HepG2 (cell line): ENCODE data around the gene NMRAL1. TPM values are rescaled to one million over a fixed set of nuclear protein-coding genes. Genes with fewer than 3 reads are reported as not detected.

Experiments
- ATF7-NPFF ChIP-seq: sonication (generic); formaldehyde crosslinking; IDR thresholded peaks from 2 replicates; pipeline ENCODE4 v1.8.1; 2023; ENCODE audit warnings: mild to moderate bottlenecking, low read depth, missing genetic modification reagents, moderate library complexity
- CEBPG ChIP-seq: IDR thresholded peaks from 2 replicates; pipeline ENCODE4 v1.6.1; 2016
- GATAD2A ChIP-seq: IDR thresholded peaks from 2 replicates; pipeline ENCODE4 v1.6.1; 2016
- HOXA7 ChIP-seq: sonication (generic); formaldehyde crosslinking; IDR thresholded peaks from 2 replicates; pipeline ENCODE4 v1.8.1; 2022; ENCODE audit warnings: mild to moderate bottlenecking, missing genetic modification reagents, moderate library complexity
- IKZF4 ChIP-seq: sonication (generic); formaldehyde crosslinking; IDR thresholded peaks from 2 replicates; pipeline ENCODE4 v1.5.1; 2020; ENCODE audit warnings: borderline replicate concordance, mild to moderate bottlenecking, low read depth, missing genetic modification reagents; ENCODE audit errors: not compliant biosample characterization
- KAT2B ChIP-seq: fragments of 150-350 bp; IDR thresholded peaks from 2 replicates; pipeline ENCODE4 v1.6.1; 2014; ENCODE audit warnings: low read depth, low read length, borderline replicate concordance
- MAF1 ChIP-seq: sonication (generic); formaldehyde crosslinking; IDR thresholded peaks from 2 replicates; pipeline ENCODE4 v1.5.0; 2020; ENCODE audit warnings: missing genetic modification reagents, borderline replicate concordance
- MBD4 ChIP-seq: IDR thresholded peaks from 2 replicates; pipeline ENCODE4 v1.6.1; 2012; ENCODE audit warnings: low read length, inconsistent platforms, borderline replicate concordance
- NFRKB ChIP-seq: fragments of 450-650 bp; IDR thresholded peaks from 2 replicates; pipeline ENCODE4 v1.6.1; 2017
- ZFP41 ChIP-seq: sonication (generic); formaldehyde crosslinking; IDR thresholded peaks from 2 replicates; pipeline ENCODE4 v1.4.0; 2020; ENCODE audit warnings: mild to moderate bottlenecking, missing genetic modification reagents, borderline replicate concordance
- ZNF138 ChIP-seq: sonication (generic); formaldehyde crosslinking; IDR thresholded peaks from 2 replicates; pipeline ENCODE4 v1.5.0; 2020; ENCODE audit warnings: mild to moderate bottlenecking, low read depth, missing genetic modification reagents
- ZNF501 ChIP-seq: sonication (generic); formaldehyde crosslinking; IDR thresholded peaks from 2 replicates; pipeline ENCODE4 v1.5.1; 2020; ENCODE audit warnings: mild to moderate bottlenecking, moderate library complexity, missing genetic modification reagents
- ZNF567 ChIP-seq: sonication (generic); formaldehyde crosslinking; IDR thresholded peaks from 2 replicates; pipeline ENCODE4 v1.8.1; 2023; ENCODE audit warnings: mild to moderate bottlenecking, missing genetic modification reagents, borderline replicate concordance
- ZNF75D ChIP-seq: sonication (generic); formaldehyde crosslinking; IDR thresholded peaks from 2 replicates; pipeline ENCODE4 v1.8.1; 2023; ENCODE audit warnings: missing genetic modification reagents, mild to moderate bottlenecking, borderline replicate concordance
- ZNF816 ChIP-seq: sonication (generic); formaldehyde crosslinking; IDR thresholded peaks from 2 replicates; pipeline ENCODE4 v1.8.0; 2022; ENCODE audit warnings: missing genetic modification reagents, mild to moderate bottlenecking, borderline replicate concordance
- ZNF83 ChIP-seq: sonication (generic); formaldehyde crosslinking; IDR thresholded peaks from 2 replicates; pipeline ENCODE4 v1.4.0; 2020; ENCODE audit warnings: missing genetic modification reagents, mild to moderate bottlenecking, borderline replicate concordance
- ZNF839 ChIP-seq: sonication (generic); formaldehyde crosslinking; IDR thresholded peaks from 2 replicates; pipeline ENCODE4 v1.4.0; 2020; ENCODE audit warnings: missing genetic modification reagents, mild to moderate bottlenecking, borderline replicate concordance
- polyA plus RNA-seq, 8 experiments: library from polyadenylated mRNA; depleted of rRNA in 3 of 8; stranded (reverse) in 7 of 8; unstranded in 1 of 8; fragments of >200 nt; fragmentation: Illumina TruSeq in 4 of 8; extraction: Trizol in 4 of 8; gene quantifications; 2 replicates each; pipeline versions ENCODE4 v1.2.1 to v1.2.3, GENCODE V29; 2011 to 2016; ENCODE audit warnings: low read depth in 4 of 8, missing spikeins in 1 of 8, mixed read lengths in 1 of 8; ENCODE audit not compliant: insufficient read depth in 1 of 8
- total RNA-seq, 5 experiments: library from RNA; depleted of rRNA; stranded (reverse); fragments of >200 nt; fragmentation: Illumina TruSeq; extraction: Trizol; gene quantifications; 2 replicates each; pipeline ENCODE4 v1.2.3, GENCODE V29; 2016; ENCODE audit warnings: low read depth in 1 of 5
- TF ChIP-seq, protein P1 (sequence below), 2 experiments: fragments of 450-650 bp in 1 of 2; sonication (generic) in 1 of 2; formaldehyde crosslinking in 1 of 2; IDR thresholded peaks; 2 replicates each; pipeline versions ENCODE4 v1.6.1 to v1.8.0; 2016 to 2022; ENCODE audit warnings: antibody characterized with exemption in 1 of 2, mild to moderate bottlenecking in 1 of 2, missing genetic modification reagents in 1 of 2
- TF ChIP-seq, protein P2 (sequence below): sonication (generic); formaldehyde crosslinking; IDR thresholded peaks from 2 replicates; pipeline ENCODE4 v1.4.0; 2020; ENCODE audit warnings: missing genetic modification reagents

Gene NMRAL1
- total and polyA plus RNA-seq, 2 of the 13 experiments (the other 11 are each of a cell fraction or from before 2014, with no cell fraction given), result 30.8 to 33.1 TPM

DNA sequence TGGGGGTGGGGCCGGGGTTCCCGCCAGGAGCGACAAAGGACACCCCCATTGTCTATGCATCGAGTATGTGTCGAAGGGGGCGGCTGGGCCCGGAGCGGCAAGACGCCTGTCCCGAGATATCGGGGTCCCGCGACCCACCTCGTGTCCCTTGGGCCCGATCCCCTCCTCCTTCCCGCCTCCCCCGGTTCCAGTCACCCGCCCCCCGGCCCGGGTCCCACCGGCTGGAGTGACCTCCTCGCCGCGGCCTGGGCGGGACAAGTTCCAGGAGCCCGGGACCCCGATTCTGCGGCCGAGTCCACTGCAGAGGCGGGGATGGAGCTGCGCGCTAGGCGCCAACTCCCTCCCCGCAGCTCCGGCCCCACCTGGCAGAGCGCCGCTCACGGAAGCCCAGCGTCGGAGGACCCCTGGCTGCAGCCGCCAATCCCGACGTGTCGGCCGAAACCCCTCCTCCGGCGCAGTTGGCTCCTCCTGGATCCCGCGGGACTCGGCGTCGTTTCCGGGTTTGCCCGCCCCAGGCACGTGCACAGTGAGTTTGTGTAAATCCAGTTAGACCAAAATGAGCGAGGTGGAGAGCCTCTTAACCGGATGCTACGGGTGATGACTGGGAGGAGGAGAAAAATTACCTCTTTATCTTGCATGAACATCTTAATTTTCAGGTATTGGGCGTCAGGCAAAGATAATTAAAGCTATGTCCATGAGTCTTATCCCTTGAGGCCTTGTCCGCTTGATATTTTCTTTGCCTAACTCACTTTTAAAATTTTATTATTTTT is at the start of gene NMRAL1 (continued):
- TF ChIP-seq, protein P1, sequence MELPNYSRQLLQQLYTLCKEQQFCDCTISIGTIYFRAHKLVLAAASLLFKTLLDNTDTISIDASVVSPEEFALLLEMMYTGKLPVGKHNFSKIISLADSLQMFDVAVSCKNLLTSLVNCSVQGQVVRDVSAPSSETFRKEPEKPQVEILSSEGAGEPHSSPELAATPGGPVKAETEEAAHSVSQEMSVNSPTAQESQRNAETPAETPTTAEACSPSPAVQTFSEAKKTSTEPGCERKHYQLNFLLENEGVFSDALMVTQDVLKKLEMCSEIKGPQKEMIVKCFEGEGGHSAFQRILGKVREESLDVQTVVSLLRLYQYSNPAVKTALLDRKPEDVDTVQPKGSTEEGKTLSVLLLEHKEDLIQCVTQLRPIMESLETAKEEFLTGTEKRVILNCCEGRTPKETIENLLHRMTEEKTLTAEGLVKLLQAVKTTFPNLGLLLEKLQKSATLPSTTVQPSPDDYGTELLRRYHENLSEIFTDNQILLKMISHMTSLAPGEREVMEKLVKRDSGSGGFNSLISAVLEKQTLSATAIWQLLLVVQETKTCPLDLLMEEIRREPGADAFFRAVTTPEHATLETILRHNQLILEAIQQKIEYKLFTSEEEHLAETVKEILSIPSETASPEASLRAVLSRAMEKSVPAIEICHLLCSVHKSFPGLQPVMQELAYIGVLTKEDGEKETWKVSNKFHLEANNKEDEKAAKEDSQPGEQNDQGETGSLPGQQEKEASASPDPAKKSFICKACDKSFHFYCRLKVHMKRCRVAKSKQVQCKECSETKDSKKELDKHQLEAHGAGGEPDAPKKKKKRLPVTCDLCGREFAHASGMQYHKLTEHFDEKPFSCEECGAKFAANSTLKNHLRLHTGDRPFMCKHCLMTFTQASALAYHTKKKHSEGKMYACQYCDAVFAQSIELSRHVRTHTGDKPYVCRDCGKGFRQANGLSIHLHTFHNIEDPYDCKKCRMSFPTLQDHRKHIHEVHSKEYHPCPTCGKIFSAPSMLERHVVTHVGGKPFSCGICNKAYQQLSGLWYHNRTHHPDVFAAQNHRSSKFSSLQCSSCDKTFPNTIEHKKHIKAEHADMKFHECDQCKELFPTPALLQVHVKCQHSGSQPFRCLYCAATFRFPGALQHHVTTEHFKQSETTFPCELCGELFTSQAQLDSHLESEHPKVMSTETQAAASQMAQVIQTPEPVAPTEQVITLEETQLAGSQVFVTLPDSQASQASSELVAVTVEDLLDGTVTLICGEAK (IDR thresholded peaks at IDR 0.05), result no peak
- TF ChIP-seq, protein P1 (CRISPR knock-in tag; IDR thresholded peaks at IDR 0.05), result no peak; the same call in 1 of the 2 replicates
- TF ChIP-seq ZNF567 (CRISPR knock-in tag), result no peak
- TF ChIP-seq HOXA7 (CRISPR knock-in tag), result no peak
- TF ChIP-seq ATF7-NPFF (CRISPR knock-in tag), result no peak
- peak; percentile 49; the same call in 1 of the 2 replicates for TF ChIP-seq ZNF816 (CRISPR knock-in tag)
- TF ChIP-seq ZNF83 (CRISPR knock-in tag), result no peak
- TF ChIP-seq ZFP41 (CRISPR knock-in tag), result no peak
- TF ChIP-seq ZNF138 (CRISPR knock-in tag), result no peak
- TF ChIP-seq, protein P2, sequence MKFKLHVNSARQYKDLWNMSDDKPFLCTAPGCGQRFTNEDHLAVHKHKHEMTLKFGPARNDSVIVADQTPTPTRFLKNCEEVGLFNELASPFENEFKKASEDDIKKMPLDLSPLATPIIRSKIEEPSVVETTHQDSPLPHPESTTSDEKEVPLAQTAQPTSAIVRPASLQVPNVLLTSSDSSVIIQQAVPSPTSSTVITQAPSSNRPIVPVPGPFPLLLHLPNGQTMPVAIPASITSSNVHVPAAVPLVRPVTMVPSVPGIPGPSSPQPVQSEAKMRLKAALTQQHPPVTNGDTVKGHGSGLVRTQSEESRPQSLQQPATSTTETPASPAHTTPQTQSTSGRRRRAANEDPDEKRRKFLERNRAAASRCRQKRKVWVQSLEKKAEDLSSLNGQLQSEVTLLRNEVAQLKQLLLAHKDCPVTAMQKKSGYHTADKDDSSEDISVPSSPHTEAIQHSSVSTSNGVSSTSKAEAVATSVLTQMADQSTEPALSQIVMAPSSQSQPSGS (CRISPR knock-in tag), result peak; percentile 47; the same call in 1 of the 2 replicates
- TF ChIP-seq NFRKB, result no peak
- no peak for TF ChIP-seq MAF1 (CRISPR knock-in tag)
- no peak for TF ChIP-seq ZNF501 (CRISPR knock-in tag)
- TF ChIP-seq IKZF4 (CRISPR knock-in tag), result no peak
- no peak for TF ChIP-seq CEBPG (CRISPR knock-in tag)
- TF ChIP-seq GATAD2A (CRISPR knock-in tag), result no peak
- no peak for TF ChIP-seq MBD4
- no peak for TF ChIP-seq ZNF75D (CRISPR knock-in tag)
- no peak for TF ChIP-seq KAT2B
- no peak for TF ChIP-seq ZNF839 (CRISPR knock-in tag)
